Kidney capillary endothelial cell (primary cell): ENCODE data around the gene GOLGA8M.
"Not testable (repeated sequence)": the region's sequence is repeated elsewhere in the genome, so short reads cannot be mapped to it uniquely, and the experiment has no call there.

ENCODE experiments used
- DNase-seq: peaks from one replicate; pipeline ENCODE4 v3.0.0-alpha.2; 2018; ENCODE audit warnings: low spot score

GOLGA8M gene

DNA sequence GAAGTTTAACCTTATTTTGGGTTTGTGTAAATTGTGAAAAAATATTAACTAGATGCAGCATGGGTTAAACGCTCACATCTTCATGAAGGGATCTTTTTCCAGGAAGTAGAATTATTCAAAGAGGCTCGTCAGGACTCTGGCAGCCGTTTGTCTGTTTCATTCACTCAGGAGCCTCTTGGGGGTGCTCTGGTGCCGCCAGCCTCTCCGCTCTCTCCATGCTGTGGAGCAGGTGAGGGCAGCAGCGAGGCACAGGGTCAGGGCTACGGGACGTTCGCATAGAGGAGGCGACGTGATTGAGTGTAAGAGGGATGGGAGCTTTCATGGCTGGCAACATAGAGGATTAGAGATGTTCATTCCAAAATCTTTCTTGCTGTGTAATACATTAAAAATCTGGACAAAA, 48.5 kb downstream of the GOLGA8M start:
- DNase-seq: not testable (repeated sequence)

DNA sequence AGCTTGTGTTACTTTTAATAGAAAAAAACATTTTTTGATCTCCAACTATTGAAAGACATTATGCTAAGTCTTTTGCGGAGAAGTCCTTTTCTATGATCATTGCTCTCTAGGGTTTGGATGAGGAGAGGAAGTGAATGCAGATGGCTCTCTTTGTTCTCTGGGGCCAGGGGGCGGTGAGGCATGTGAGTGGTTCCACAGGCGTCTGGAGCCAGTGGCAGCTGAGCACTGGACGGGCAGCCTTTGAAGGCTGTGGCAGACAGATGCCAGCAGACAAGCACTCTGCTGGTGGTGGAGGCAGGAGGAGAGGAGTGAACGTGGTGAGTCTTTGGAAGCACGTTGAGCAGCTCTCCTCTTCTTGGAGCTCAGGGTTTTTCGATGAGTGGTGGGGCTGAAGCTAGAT, 51.5 kb downstream of the GOLGA8M start:
- DNase-seq: not testable (repeated sequence)

GRCh38 chr15:28656018-28656360, 56.2 kb downstream of the GOLGA8M start:
- not testable (repeated sequence) for DNase-seq

- DNase-seq: not testable (repeated sequence)
Measured at GRCh38 chr15:28655329-28656017, 56.7 kb downstream of the GOLGA8M start.

DNA sequence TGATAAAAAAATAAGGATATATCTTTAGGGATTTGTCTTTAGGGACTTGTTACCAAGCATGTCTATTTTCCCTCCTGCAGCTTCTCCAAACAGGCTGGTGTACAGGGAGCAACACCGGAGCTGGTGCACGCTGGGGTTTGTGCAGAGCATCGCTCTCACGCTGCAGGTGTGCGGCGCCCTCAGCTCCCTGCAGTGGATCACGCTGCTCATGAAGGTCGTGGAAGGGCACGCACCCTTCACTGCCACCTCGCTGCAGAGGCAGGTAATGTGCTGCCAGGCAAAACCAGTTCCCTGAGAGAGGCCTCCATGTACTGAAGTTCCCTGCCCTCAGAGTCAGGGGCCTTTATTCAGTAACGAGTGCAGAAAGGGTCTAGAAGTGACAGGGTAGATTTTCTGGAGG, 58.0 kb downstream of the GOLGA8M start:
- not testable (repeated sequence) for DNase-seq

DNA sequence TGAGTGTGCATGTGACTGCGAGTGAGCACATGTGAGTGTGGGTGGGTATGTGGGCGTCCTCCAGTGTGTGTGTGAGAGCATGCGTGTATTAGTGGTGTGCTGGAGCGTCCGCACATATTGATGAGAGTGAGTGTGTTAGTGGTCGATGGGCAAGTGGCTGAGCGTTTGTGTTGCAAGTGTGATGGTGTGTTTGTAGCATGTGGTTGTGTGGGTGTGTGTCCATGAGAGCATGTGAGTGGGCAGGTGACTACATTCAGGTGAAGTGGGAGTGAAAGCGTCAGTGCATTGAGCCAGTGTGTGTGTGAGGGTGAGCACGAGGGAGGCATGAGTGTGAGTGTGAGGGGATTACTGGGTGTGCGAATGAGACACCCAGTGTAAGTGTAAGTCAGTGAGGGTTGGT, 59.7 kb downstream of the GOLGA8M start:
- not testable (repeated sequence) for DNase-seq
